Measurements from ENCODE around the gene DDX54.
"Not testable (repeated sequence)": the region's sequence is repeated elsewhere in the genome, so short reads cannot be mapped to it uniquely, and the experiment has no call there.

DDX54 gene

DNA sequence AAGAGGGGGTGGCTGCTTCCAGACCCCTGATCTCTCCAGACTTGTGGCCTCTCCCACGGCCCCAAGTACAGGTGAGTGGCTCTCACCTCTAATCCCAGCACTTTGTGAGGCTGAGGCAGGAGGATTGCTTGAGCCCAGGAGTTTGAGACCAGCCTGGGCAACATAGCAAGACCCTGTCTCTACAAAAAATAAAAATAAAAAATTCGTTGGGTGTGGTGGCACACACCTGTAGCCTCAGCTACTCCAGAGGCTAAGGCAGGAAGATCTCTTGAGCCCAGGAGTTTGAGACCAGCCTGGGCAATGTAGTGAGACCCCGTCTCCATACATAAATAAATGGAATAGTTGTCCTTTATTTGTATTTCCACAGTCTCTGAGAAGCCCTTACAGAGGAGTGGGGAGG, 43.6 kb downstream of the DDX54 start:
- 35% methylated on average over 2 of the region's 3 CpGs for WGBS

DNA sequence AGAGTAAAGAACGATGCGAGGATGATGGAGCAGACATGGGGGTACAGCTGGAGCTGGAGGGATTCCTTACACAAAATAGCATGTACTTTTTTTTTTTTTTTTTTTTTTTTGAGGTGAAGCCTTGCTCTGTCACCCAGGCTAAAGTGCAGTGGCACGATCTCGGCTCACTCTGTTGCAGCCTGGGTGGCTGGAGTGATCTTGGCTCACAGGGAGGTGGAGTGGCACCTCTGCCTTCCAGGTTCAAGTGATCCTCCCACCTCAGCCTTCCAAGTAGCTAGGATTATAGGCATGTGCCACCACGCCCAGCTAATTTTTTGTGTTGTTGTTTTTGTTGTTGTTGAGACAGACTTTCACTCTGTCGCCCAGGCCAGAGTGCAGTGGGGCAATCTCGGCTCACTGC, 44.6 kb downstream of the DDX54 start:
- H3K18ac ChIP-seq (ENCODE audit: low read depth in 1 of 2, low read length in 2 of 2): no peak overlapping the region
- H3K14ac ChIP-seq (ENCODE audit: low read length in 2 of 2): no peak overlapping the region
- DNase-seq: no peak

More for the DNA sequence above, 43.6 kb downstream of the DDX54 start:
- not testable (repeated sequence) for H2AK5ac ChIP-seq (ENCODE audit: low read length, severe bottlenecking); H3K4ac ChIP-seq (ENCODE audit: low read depth in 1 of 2, low read length in 2 of 2); H3K9ac ChIP-seq (ENCODE audit: low read length); H3K14ac ChIP-seq (ENCODE audit: low read length in 2 of 2); DNase-seq; H3K79me1 ChIP-seq (replicated peaks; ENCODE audit: low read length, poor library complexity, severe bottlenecking); H3K9me3 ChIP-seq (ENCODE audit: control insufficient read depth, low read length); H3K36me3 ChIP-seq (ENCODE audit: control insufficient read depth in 1 of 2, insufficient read depth in 2 of 2, low read depth in 1 of 2, low read length in 2 of 2); H3K27ac ChIP-seq (ENCODE audit: low read length, poor library complexity, severe bottlenecking); H2BK5ac ChIP-seq (ENCODE audit: low read depth, low read length, poor library complexity, severe bottlenecking); H2BK120ac ChIP-seq (ENCODE audit: low read depth, low read length); H3K18ac ChIP-seq (ENCODE audit: low read depth in 1 of 2, low read length in 2 of 2); H3K4me3 ChIP-seq (ENCODE audit: insufficient read depth in 1 of 2, low read depth in 1 of 2, low read length in 2 of 2); H2BK15ac ChIP-seq (ENCODE audit: low read depth, poor library complexity, severe bottlenecking); H4K8ac ChIP-seq (ENCODE audit: low read length); H2BK12ac ChIP-seq (ENCODE audit: low read length in 2 of 2); H2AFZ ChIP-seq (ENCODE audit: low read depth, low read length); H3K23ac ChIP-seq (ENCODE audit: low read length in 2 of 2); H4K91ac ChIP-seq (ENCODE audit: low read length); H3K4me2 ChIP-seq (ENCODE audit: low read length, poor library complexity, severe bottlenecking)
- Histone ChIP-seq H3K4me1 (ENCODE audit: control insufficient read depth, insufficient read depth, low read depth, low read length) (peaks cover 18% of the 10 kb centered on the region), H3K27me3 (ENCODE audit: control insufficient read depth in 1 of 2, insufficient read depth in 1 of 2, low read length in 2 of 2) (peaks cover 10 to 11% of the 10 kb centered on the region in 2 experiments)

DNA sequence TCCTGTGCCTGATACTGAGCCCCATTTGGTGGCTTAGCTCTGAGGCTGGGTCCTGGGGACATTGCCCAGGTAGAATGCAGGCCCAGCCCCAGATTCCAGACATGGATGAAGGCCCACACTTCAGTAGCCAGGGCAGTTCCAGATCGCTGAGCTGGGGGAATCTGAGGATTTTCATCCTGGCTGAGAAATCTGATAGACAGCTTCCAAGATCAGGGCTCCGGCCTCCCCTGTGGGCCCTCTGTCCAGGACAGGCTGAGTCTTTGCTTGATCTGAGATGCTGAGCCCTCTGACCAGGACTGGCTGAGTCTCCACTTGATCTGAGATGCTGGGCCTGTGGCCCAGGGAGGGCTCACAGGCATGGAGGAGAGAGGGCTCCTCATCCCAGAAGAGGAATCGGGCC, 46.5 kb downstream of the DDX54 start:
- H3K18ac ChIP-seq (ENCODE audit: low read depth in 1 of 2, low read length in 2 of 2): no peak overlapping the region

More for the DNA sequence above, 44.6 kb downstream of the DDX54 start:
- no peaks in the 10 kb centered on the region for H3K9me3 ChIP-seq (ENCODE audit: control insufficient read depth, low read length)
- no peak overlapping the region for H2AK5ac ChIP-seq (ENCODE audit: low read length, severe bottlenecking)
- no peak overlapping the region for H2BK120ac ChIP-seq (ENCODE audit: low read depth, low read length)
- no peak overlapping the region for H3K4ac ChIP-seq (ENCODE audit: low read depth in 1 of 2, low read length in 2 of 2)
- H3K36me3 ChIP-seq (ENCODE audit: control insufficient read depth in 1 of 2, insufficient read depth in 2 of 2, low read depth in 1 of 2, low read length in 2 of 2): no peaks in the 10 kb centered on the region
- no peak overlapping the region for H3K9ac ChIP-seq (ENCODE audit: low read length)
- no peak overlapping the region for H3K4me3 ChIP-seq (ENCODE audit: insufficient read depth in 1 of 2, low read depth in 1 of 2, low read length in 2 of 2)
- H3K4me1 ChIP-seq (ENCODE audit: control insufficient read depth, insufficient read depth, low read depth, low read length): peaks cover 23% of the 10 kb centered on the region
- H3K4me2 ChIP-seq (ENCODE audit: low read length, poor library complexity, severe bottlenecking): no peak overlapping the region
- no peak overlapping the region for H2BK15ac ChIP-seq (ENCODE audit: low read depth, poor library complexity, severe bottlenecking)
- H3K79me1 ChIP-seq (replicated peaks; ENCODE audit: low read length, poor library complexity, severe bottlenecking): no peaks in the 10 kb centered on the region
- H3K27me3 ChIP-seq (ENCODE audit: control insufficient read depth in 1 of 2, insufficient read depth in 1 of 2, low read length in 2 of 2): peaks cover 20 to 21% of the 10 kb centered on the region in 2 experiments
- no peak overlapping the region for H2BK5ac ChIP-seq (ENCODE audit: low read depth, low read length, poor library complexity, severe bottlenecking)
- no peak overlapping the region for H2AFZ ChIP-seq (ENCODE audit: low read depth, low read length)
- H3K27ac ChIP-seq (ENCODE audit: low read length, poor library complexity, severe bottlenecking): no peak overlapping the region
- H4K8ac ChIP-seq (ENCODE audit: low read length): no peak overlapping the region
- H3K23ac ChIP-seq (ENCODE audit: low read length in 2 of 2): no peak overlapping the region
- no peak overlapping the region for H4K91ac ChIP-seq (ENCODE audit: low read length)
- 86% methylated on average over 3 of the region's 7 CpGs for WGBS
- H2BK12ac ChIP-seq (ENCODE audit: low read length in 2 of 2): no peak overlapping the region

DNA sequence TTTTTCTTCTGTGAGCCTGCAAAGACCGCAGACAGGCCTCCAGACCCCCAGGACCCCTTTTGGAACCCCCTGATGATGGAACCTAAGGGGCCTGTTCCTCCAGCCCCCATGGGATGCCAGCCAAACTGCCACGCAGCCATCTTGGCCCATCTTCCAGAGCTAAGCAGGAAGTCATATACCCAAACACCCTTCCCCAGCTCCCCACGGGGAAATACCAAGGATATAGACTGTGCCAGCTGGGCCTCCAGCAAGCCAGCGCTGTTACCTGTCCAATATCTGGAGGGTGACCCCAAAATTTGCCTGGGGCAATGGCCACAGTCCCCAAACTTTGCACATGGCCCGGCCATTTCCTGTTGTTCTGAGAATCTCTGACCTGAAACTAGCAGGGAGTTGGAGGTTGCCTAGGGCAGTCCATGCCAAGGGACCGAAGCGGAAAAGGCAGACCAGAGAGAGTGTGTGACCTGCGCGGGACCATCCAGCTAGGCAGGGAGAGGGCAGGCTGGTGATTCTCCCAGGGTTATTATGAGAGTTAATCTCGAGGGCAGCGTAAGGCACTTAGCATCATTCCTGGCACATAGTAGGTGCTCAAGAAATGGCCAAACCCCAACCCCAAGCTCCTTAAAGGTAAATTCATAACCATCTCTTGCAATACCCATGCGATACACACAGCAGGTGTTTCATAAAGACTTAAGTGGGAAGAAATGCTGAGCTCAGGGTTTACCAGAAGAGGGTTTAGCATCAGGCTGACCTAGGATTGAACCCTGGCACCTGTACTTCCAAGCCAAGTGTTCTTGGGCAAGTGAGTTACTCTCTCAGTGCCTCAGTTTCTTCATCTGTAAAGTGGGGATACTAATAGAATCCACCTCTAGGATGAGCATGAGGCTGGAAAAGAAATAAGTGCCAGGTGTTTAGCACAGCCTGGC, 47.2 kb downstream of the DDX54 start:
- no peaks in the 10 kb centered on the region for H3K36me3 ChIP-seq (ENCODE audit: control insufficient read depth in 1 of 2, insufficient read depth in 2 of 2, low read depth in 1 of 2, low read length in 2 of 2)
- H2AFZ ChIP-seq (ENCODE audit: low read depth, low read length): no peak overlapping the region
- WGBS: 85% methylated on average over 11 of the region's 12 CpGs
- H4K8ac ChIP-seq (ENCODE audit: low read length): no peak overlapping the region
- no peak for DNase-seq
- no peak overlapping the region for H2BK12ac ChIP-seq (ENCODE audit: low read length in 2 of 2)
- peaks cover 38% of the 10 kb centered on the region for H3K4me1 ChIP-seq (ENCODE audit: control insufficient read depth, insufficient read depth, low read depth, low read length)
- H3K23ac ChIP-seq (ENCODE audit: low read length in 2 of 2): no peak overlapping the region
- H2BK5ac ChIP-seq (ENCODE audit: low read depth, low read length, poor library complexity, severe bottlenecking): no peak overlapping the region
- no peaks in the 10 kb centered on the region for H3K9me3 ChIP-seq (ENCODE audit: control insufficient read depth, low read length)
- peak overlapping the region; percentile 82 for H2AK5ac ChIP-seq (ENCODE audit: low read length, severe bottlenecking)
- no peak overlapping the region for H3K14ac ChIP-seq (ENCODE audit: low read length in 2 of 2)
- H3K18ac ChIP-seq (ENCODE audit: low read depth in 1 of 2, low read length in 2 of 2): no peak overlapping the region
- H3K27me3 ChIP-seq (ENCODE audit: control insufficient read depth in 1 of 2, insufficient read depth in 1 of 2, low read length in 2 of 2): peaks cover 39 to 42% of the 10 kb centered on the region in 2 experiments
- H3K4ac ChIP-seq (ENCODE audit: low read depth in 1 of 2, low read length in 2 of 2): no peak overlapping the region
- H3K4me2 ChIP-seq (ENCODE audit: low read length, poor library complexity, severe bottlenecking): no peak overlapping the region
- no peak overlapping the region for H4K91ac ChIP-seq (ENCODE audit: low read length)
- no peak overlapping the region for H2BK15ac ChIP-seq (ENCODE audit: low read depth, poor library complexity, severe bottlenecking)
- no peaks in the 10 kb centered on the region for H3K79me1 ChIP-seq (replicated peaks; ENCODE audit: low read length, poor library complexity, severe bottlenecking)
- no peak overlapping the region for H3K27ac ChIP-seq (ENCODE audit: low read length, poor library complexity, severe bottlenecking)
- H3K4me3 ChIP-seq (ENCODE audit: insufficient read depth in 1 of 2, low read depth in 1 of 2, low read length in 2 of 2): no peak overlapping the region
- H2BK120ac ChIP-seq (ENCODE audit: low read depth, low read length): no peak overlapping the region
- H3K9ac ChIP-seq (ENCODE audit: low read length): no peak overlapping the region

More for the DNA sequence above, 46.5 kb downstream of the DDX54 start:
- Histone ChIP-seq H3K9me3 (ENCODE audit: control insufficient read depth, low read length) (no peaks in the 10 kb centered on the region), H2AFZ (ENCODE audit: low read depth, low read length) (no peak overlapping the region), H3K36me3 (ENCODE audit: control insufficient read depth in 1 of 2, insufficient read depth in 2 of 2, low read depth in 1 of 2, low read length in 2 of 2) (no peaks in the 10 kb centered on the region), H3K4me1 (ENCODE audit: control insufficient read depth, insufficient read depth, low read depth, low read length) (peaks cover 35% of the 10 kb centered on the region), H2BK15ac (ENCODE audit: low read depth, poor library complexity, severe bottlenecking) (no peak overlapping the region), H3K9ac (ENCODE audit: low read length) (no peak overlapping the region), H3K23ac (ENCODE audit: low read length in 2 of 2) (no peak overlapping the region), H3K27ac (ENCODE audit: low read length, poor library complexity, severe bottlenecking) (peak overlapping the region; percentile 53), H3K4me2 (ENCODE audit: low read length, poor library complexity, severe bottlenecking) (no peak overlapping the region), H3K4ac (ENCODE audit: low read depth in 1 of 2, low read length in 2 of 2) (no peak overlapping the region), H3K4me3 (ENCODE audit: insufficient read depth in 1 of 2, low read depth in 1 of 2, low read length in 2 of 2) (no peak overlapping the region), H3K79me1 (replicated peaks; ENCODE audit: low read length, poor library complexity, severe bottlenecking) (no peaks in the 10 kb centered on the region), H2AK5ac (ENCODE audit: low read length, severe bottlenecking) (peak overlapping the region; percentile 82), H4K91ac (ENCODE audit: low read length) (no peak overlapping the region), H3K14ac (ENCODE audit: low read length in 2 of 2) (no peak overlapping the region), H2BK12ac (ENCODE audit: low read length in 2 of 2) (no peak overlapping the region), H3K27me3 (ENCODE audit: control insufficient read depth in 1 of 2, insufficient read depth in 1 of 2, low read length in 2 of 2) (peaks cover 36 to 38% of the 10 kb centered on the region in 2 experiments), H2BK5ac (ENCODE audit: low read depth, low read length, poor library complexity, severe bottlenecking) (no peak overlapping the region), H2BK120ac (ENCODE audit: low read depth, low read length) (no peak overlapping the region), H4K8ac (ENCODE audit: low read length) (no peak overlapping the region)
- no peak for DNase-seq
- 71% methylated on average over 2 of the region's 3 CpGs for WGBS

All from mesenchymal stem cell (in vitro differentiated cells and primary cell).